ENCODE measurements around the gene OCA2. TPM values are rescaled to one million over a fixed set of nuclear protein-coding genes. Genes with fewer than 3 reads are reported as not detected.

Gene OCA2
- total RNA-seq, 1 donor from 2014 or later = 1.7 TPM

DNA sequence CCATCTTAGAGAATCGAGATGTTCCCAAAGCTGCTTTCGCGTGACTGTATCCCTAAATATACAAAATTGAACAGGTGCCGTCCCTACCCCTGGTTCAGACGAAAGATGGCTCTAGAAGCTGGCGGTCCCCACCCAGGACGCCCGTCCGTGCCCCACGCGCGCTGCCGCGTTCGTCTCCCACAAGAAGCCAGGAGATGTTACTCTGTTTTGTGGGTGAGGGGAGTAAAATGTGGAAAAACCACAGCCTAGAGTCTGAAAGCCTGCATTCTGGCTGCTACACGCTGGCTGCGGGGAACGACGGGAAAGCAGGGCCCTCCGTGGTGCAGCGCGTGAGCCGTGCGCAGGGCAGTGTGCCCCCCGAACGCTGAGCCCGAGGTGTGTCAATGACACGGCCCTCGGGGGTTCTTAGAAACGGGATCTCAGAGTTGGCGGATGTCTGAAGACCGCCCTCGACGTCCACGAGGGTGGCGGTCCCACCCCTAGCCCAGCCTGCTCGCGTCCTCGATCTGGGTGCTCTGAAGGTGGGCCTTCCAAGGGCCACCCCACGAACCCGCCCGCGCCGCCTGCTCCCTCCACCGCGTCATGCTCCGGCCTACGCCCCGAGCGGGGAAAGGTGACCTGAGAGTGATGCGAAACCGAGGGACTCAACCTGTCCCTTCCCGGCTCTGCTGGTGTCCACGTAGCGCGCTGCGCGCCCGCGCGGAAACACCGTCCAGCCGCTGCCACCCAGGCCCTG lies 95.6 kb downstream of the OCA2 start:
- no peaks in the 10 kb centered on the region for H3K9me3 Mint-ChIP-seq (ENCODE audit: unreplicated experiment)
- no peaks in the 10 kb centered on the region for H3K4me1 Mint-ChIP-seq (ENCODE audit: low read depth, unreplicated experiment)
- peaks cover 10% of the 10 kb centered on the region for H3K36me3 Mint-ChIP-seq (ENCODE audit: unreplicated experiment)
- H3K27ac Mint-ChIP-seq (ENCODE audit: unreplicated experiment) = no peak overlapping the region
- no peak for DNase-seq
- H3K27me3 Mint-ChIP-seq (ENCODE audit: unreplicated experiment) = peaks cover 12% of the 10 kb centered on the region
- no peak overlapping the region for H3K4me3 Mint-ChIP-seq (ENCODE audit: unreplicated experiment)
- TF ChIP-seq, protein P1, sequence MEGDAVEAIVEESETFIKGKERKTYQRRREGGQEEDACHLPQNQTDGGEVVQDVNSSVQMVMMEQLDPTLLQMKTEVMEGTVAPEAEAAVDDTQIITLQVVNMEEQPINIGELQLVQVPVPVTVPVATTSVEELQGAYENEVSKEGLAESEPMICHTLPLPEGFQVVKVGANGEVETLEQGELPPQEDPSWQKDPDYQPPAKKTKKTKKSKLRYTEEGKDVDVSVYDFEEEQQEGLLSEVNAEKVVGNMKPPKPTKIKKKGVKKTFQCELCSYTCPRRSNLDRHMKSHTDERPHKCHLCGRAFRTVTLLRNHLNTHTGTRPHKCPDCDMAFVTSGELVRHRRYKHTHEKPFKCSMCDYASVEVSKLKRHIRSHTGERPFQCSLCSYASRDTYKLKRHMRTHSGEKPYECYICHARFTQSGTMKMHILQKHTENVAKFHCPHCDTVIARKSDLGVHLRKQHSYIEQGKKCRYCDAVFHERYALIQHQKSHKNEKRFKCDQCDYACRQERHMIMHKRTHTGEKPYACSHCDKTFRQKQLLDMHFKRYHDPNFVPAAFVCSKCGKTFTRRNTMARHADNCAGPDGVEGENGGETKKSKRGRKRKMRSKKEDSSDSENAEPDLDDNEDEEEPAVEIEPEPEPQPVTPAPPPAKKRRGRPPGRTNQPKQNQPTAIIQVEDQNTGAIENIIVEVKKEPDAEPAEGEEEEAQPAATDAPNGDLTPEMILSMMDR (IDR thresholded peaks at IDR 0.05; ENCODE audit: partially characterized antibody, unreplicated experiment) = no peak

DNA sequence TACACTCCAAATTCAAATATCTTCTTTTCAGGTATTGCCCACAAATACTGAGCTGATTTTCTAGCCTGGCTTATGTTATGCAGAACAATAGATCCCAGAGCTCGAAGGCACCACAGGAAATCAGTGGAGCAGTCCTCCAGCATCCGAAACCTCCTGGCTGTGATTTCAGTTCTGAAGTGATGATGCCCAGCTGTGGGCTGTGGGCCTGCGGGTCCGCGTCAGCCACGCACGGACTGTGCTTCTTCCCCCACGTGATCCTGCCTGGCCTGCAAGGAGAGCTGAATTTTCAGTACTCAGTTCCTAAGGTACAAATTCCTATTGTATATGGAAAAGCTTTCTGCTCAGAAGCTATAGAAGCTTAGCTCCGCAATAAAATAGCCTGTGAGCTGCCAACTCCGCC lies 96.2 kb downstream of the OCA2 start:
- H3K9me3 Mint-ChIP-seq (ENCODE audit: unreplicated experiment) = no peaks in the 10 kb centered on the region
- H3K27ac Mint-ChIP-seq (ENCODE audit: unreplicated experiment) = no peak overlapping the region
- DNase-seq = no peak
- peaks cover 5% of the 10 kb centered on the region for H3K36me3 Mint-ChIP-seq (ENCODE audit: unreplicated experiment)
- peaks cover 11% of the 10 kb centered on the region for H3K27me3 Mint-ChIP-seq (ENCODE audit: unreplicated experiment)
- H3K4me3 Mint-ChIP-seq (ENCODE audit: unreplicated experiment) = no peak overlapping the region
- TF ChIP-seq, protein P1 (IDR thresholded peaks at IDR 0.05; ENCODE audit: partially characterized antibody, unreplicated experiment) = no peak
- no peaks in the 10 kb centered on the region for H3K4me1 Mint-ChIP-seq (ENCODE audit: low read depth, unreplicated experiment)

DNA sequence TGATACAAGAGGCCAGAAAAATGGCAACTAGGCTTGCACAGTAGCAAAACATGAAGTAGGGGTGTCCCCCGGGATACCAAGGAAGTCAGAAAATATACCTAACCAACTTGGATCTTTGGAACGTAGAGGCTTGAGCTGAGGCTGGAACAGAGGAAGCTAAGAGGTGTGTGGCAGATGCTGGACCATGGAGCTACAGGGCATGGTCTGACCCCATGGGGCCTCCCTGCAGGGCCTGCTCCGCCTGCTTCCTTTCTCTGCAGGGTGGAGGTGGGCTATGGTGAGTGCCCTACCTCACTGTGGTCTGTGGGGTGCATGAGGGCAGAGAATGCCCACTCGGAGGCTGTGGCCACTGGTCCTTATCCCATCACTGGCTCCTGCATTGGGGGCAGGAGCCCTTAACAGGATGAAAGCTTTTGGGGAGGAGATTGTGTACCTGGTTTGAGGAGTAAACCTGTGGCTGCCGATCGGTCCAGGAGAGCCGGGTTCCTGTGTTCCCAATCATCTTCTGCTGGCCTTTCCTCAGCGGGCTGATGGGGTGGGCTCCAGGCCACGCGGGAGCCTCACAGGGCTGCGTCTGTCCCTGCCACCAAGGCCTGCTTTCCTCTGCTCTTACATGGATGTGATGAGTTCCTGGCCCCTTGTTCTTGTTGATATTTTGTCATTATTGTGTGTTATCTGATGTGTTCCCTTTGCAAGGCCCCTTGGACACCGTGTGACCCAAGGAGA lies 96.8 kb downstream of the OCA2 start:
- Mint-ChIP-seq H3K36me3 (ENCODE audit: unreplicated experiment) (peaks cover 5% of the 10 kb centered on the region), H3K4me3 (ENCODE audit: unreplicated experiment) (no peak overlapping the region), H3K4me1 (ENCODE audit: low read depth, unreplicated experiment) (no peaks in the 10 kb centered on the region), H3K9me3 (ENCODE audit: unreplicated experiment) (no peaks in the 10 kb centered on the region), H3K27ac (ENCODE audit: unreplicated experiment) (no peak overlapping the region), H3K27me3 (ENCODE audit: unreplicated experiment) (peaks cover 11% of the 10 kb centered on the region)
- no peak for DNase-seq
- TF ChIP-seq, protein P1 (IDR thresholded peaks at IDR 0.05; ENCODE audit: partially characterized antibody, unreplicated experiment) = no peak

DNA sequence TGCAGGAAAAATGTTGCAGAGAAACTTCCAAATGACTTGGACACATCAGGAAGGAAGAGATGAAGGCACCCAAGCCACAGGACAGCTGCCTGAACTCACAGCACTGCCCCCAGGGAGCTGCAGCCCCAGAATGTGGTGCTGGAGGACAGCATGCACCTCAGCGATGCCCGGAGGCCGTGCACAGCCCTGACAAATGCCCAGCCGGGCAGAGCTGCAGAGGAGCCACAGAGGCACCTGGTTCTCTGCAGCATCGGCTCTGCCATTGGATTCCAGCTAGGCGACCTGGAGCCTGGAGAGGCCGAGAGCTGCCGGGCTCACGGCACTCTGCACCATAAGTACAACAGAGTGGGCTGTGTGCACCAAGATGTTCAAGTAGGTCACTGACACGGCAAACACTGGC lies 97.5 kb downstream of the OCA2 start:
- TF ChIP-seq, protein P1 (IDR thresholded peaks at IDR 0.05; ENCODE audit: partially characterized antibody, unreplicated experiment) = no peak
- H3K4me1 Mint-ChIP-seq (ENCODE audit: low read depth, unreplicated experiment) = no peaks in the 10 kb centered on the region
- H3K27ac Mint-ChIP-seq (ENCODE audit: unreplicated experiment) = no peak overlapping the region
- H3K4me3 Mint-ChIP-seq (ENCODE audit: unreplicated experiment) = no peak overlapping the region
- no peaks in the 10 kb centered on the region for H3K9me3 Mint-ChIP-seq (ENCODE audit: unreplicated experiment)
- peaks cover 11% of the 10 kb centered on the region for H3K27me3 Mint-ChIP-seq (ENCODE audit: unreplicated experiment)
- no peak for DNase-seq
- peaks cover 10% of the 10 kb centered on the region for H3K36me3 Mint-ChIP-seq (ENCODE audit: unreplicated experiment)

Measured in glutamatergic neuron (in vitro differentiated cells).